NCI-H2107 treated with DMSO at 0.1 percent for 48 hours (cell line): Measurements from ENCODE around the gene DNAJB1.
A peak's percentile ranks its signal among the peaks of the same experiment; 100 is the strongest.

Source experiments
- DNase-seq: peaks from one replicate; lab custom pipeline; 2025; ENCODE audit not compliant: unreplicated experiment; lab: John Stamatoyannopoulos, UW

DNAJB1 gene

GRCh38 chr19:14496029-14496833, 22.0 kb downstream of the DNAJB1 start, which contains the start of gene GIPC1:
TSS of gene GIPC1 (minus strand) at chr19:14496127. CDS start at chr19:14482976, 13,151 bp downstream.
- peak; percentile 96 for DNase-seq

GRCh38 chr19:14495672-14496028, 22.5 kb downstream of the DNAJB1 start:
- DNase-seq: no peak

- no peak for DNase-seq
Observed at GRCh38 chr19:14494910-14495671, 23.1 kb downstream of the DNAJB1 start.

GRCh38 chr19:14494411-14494810, 23.8 kb downstream of the DNAJB1 start:
- DNase-seq: no peak

GRCh38 chr19:14492756-14493337, 25.4 kb downstream of the DNAJB1 start:
- DNase-seq: no peak

GRCh38 chr19:14487370-14488125, 30.6 kb downstream of the DNAJB1 start:
- DNase-seq: no peak

- no peak for DNase-seq
Observed at GRCh38 chr19:14482172-14482941, 35.8 kb downstream of the DNAJB1 start.

GRCh38 chr19:14480700-14481079, 37.5 kb downstream of the DNAJB1 start:
- no peak for DNase-seq

- DNase-seq: no peak
Observed at GRCh38 chr19:14479975-14480699, 38.1 kb downstream of the DNAJB1 start.

GRCh38 chr19:14479309-14479974, 38.8 kb downstream of the DNAJB1 start:
- DNase-seq: no peak

GRCh38 chr19:14478113-14478545, 40.1 kb downstream of the DNAJB1 start:
- no peak for DNase-seq

- DNase-seq: no peak
Observed at GRCh38 chr19:14477418-14478112, 40.6 kb downstream of the DNAJB1 start.

GRCh38 chr19:14476673-14477401, 41.4 kb downstream of the DNAJB1 start:
- peak; percentile 57 for DNase-seq

- no peak for DNase-seq
Observed at GRCh38 chr19:14476327-14476672, 41.9 kb downstream of the DNAJB1 start.

- DNase-seq: no peak
Observed at GRCh38 chr19:14475251-14476073, 42.7 kb downstream of the DNAJB1 start, which contains the start of gene PTGER1. TSS of gene PTGER1 (minus strand) at chr19:14475354. CDS start at chr19:14474320, 1,034 bp downstream.

- DNase-seq: no peak
Observed at GRCh38 chr19:14474827-14475226, 43.4 kb downstream of the DNAJB1 start.

- DNase-seq: no peak
Observed at GRCh38 chr19:14473978-14474578, 44.1 kb downstream of the DNAJB1 start.
